Effector memory CD8-positive, alpha-beta T cell (primary cell): ENCODE results near the gene PTCHD4.

ENCODE experiments used
- ATAC-seq: fragments of 150-1000 bp; cut with Tn5 transposase; replicated peaks from 2 replicates; pipeline ENCODE4 v1.10.0; 2021; ENCODE audit warnings: mild to moderate bottlenecking, moderate library complexity
- DNase-seq, 3 experiments: peaks; one replicate each; pipeline ENCODE4 v3.0.0; 2021
- H3K27ac Mint-ChIP-seq, 2 donors: one replicate each; pipeline ENCODE4 v1.8.0; 2022; ENCODE audit warnings: mild to moderate bottlenecking in 2 of 2, mixed read lengths in 2 of 2, moderate library complexity in 2 of 2
- H3K27me3 Mint-ChIP-seq, 2 donors: one replicate each; pipeline ENCODE4 v1.8.0; 2022; ENCODE audit warnings: mixed read lengths in 2 of 2
- H3K36me3 Mint-ChIP-seq: one replicate; pipeline ENCODE4 v1.8.0; 2022; ENCODE audit warnings: mild to moderate bottlenecking, moderate library complexity, mixed read lengths; ENCODE audit not compliant: insufficient read depth
- H3K4me1 Mint-ChIP-seq, 2 donors: one replicate each; pipeline ENCODE4 v1.8.0; 2022; ENCODE audit warnings: low read depth in 2 of 2, mixed read lengths in 2 of 2
- H3K4me3 Mint-ChIP-seq, 2 donors: one replicate each; pipeline ENCODE4 v1.8.0; 2022; ENCODE audit warnings: mild to moderate bottlenecking in 2 of 2, mixed read lengths in 2 of 2, moderate library complexity in 2 of 2
- H3K9me3 Mint-ChIP-seq, 2 donors: one replicate each; pipeline ENCODE4 v1.8.0; 2022; ENCODE audit warnings: mixed read lengths in 2 of 2

Gene PTCHD4

DNA sequence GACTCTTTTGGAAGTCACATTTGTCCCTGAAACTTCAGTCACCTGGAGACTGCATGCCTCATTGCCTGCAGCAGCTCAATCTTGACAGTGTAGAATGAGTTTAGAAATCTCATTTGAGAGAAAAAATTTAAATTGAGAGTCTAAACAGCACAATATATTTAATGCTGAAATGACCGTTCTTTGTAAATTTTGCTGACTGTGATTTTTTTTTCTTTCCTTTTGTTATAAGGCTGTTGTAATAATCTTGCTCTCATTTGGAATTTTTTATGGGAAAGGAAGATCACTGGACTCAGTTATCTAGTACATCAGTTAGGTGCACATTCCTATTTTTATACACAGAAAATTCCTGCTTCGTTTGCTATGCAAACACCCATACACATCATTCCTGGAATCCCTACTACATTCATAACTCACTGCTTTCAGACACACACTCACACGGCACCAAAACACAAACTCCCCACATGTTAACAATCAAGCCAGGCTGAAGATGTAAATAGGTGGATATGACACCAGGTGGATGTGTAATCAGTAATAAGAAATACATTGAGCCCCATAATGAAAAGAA, 43.8 kb downstream of the PTCHD4 start:
- no peak overlapping the region for H3K27ac Mint-ChIP-seq
- ATAC-seq = no peak
- DNase-seq = no peak
- no peak overlapping the region for H3K4me3 Mint-ChIP-seq
- H3K4me1 Mint-ChIP-seq = peaks cover 0 to 1% of the 10 kb centered on the region in 2 donors
- no peaks in the 10 kb centered on the region for H3K9me3 Mint-ChIP-seq
- H3K36me3 Mint-ChIP-seq = no peaks in the 10 kb centered on the region
- peaks cover 0 to 19% of the 10 kb centered on the region in 2 donors for H3K27me3 Mint-ChIP-seq

DNA sequence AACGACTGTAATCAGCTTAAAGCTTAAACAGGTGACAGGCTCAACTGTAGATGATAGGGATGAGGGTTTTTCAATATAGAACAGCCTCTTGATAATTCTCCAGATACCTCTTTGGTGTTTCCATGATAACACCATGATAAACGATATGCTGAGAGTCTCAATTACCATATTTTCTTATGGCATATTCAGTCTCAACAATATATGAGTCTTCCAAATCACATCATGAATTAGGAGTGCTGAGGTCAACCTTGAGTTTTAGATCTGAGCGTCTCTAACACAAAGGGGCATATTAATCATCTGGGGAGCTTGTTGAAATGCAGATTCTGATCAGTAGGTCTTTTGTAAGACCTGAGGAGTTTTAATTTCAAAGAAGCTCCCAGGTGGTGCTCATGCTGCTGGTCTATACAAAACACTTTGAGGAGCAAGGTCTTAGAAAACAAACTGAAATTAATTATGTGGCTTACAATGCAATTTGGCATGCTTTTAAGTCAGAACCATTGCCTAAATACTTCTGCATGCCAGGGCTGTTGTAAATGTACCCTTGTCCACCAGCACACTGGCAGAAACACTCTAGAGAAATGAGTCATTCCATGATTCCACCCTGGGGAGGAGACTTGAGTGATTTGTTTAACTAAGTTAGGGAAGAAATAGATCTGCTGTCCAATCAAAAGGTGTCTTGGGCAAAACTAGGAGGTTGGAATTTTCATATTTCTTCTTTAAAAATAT, 49.6 kb downstream of the PTCHD4 start:
- H3K4me1 Mint-ChIP-seq = no peaks in the 10 kb centered on the region
- no peaks in the 10 kb centered on the region for H3K27me3 Mint-ChIP-seq
- H3K9me3 Mint-ChIP-seq = peaks cover 3 to 7% of the 10 kb centered on the region in 2 donors
- DNase-seq (no peak), ATAC-seq (no peak)
- H3K4me3 Mint-ChIP-seq = no peak overlapping the region
- no peak overlapping the region for H3K27ac Mint-ChIP-seq
- H3K36me3 Mint-ChIP-seq = no peaks in the 10 kb centered on the region
